GM21423 (cell line): ENCODE results near the gene SPARC.
A peak's percentile ranks its signal among the peaks of the same experiment; 100 is the strongest.
"Not testable (repeated sequence)": the region's sequence is repeated elsewhere in the genome, so short reads cannot be mapped to it uniquely, and the experiment has no call there.

Source experiments
- ATAC-seq: cut with Tn5 transposase; IDR thresholded peaks from one replicate; pipeline ENCODE4 v1.9.1; 2021; ENCODE audit warnings: mild to moderate bottlenecking, moderate library complexity; ENCODE audit not compliant: unreplicated experiment

SPARC gene

GRCh38 chr5:151700820-151701219, 14.1 kb upstream of the SPARC start:
- peak; percentile 49 for ATAC-seq

GRCh38 chr5:151700296-151700695, 13.6 kb upstream of the SPARC start:
- no peak for ATAC-seq

- ATAC-seq: no peak
These were observed 12.6 kb upstream of the SPARC start for GRCh38 chr5:151699071-151699901.

- not testable (repeated sequence) for ATAC-seq
These were observed 11.4 kb upstream of the SPARC start for GRCh38 chr5:151698081-151698480.

GRCh38 chr5:151697452-151697851, 10.7 kb upstream of the SPARC start:
- ATAC-seq: no peak

- ATAC-seq: no peak
These were observed 9.9 kb upstream of the SPARC start for GRCh38 chr5:151696470-151697061.

GRCh38 chr5:151695464-151695863, 8.7 kb upstream of the SPARC start:
- no peak for ATAC-seq

- no peak for ATAC-seq
These were observed 7.3 kb upstream of the SPARC start for GRCh38 chr5:151694035-151694485.

GRCh38 chr5:151692312-151692711, 5.6 kb upstream of the SPARC start:
- no peak for ATAC-seq

- no peak for ATAC-seq
These were observed 5.0 kb upstream of the SPARC start for GRCh38 chr5:151691706-151692105.

GRCh38 chr5:151689591-151689990, 2.9 kb upstream of the SPARC start:
- ATAC-seq: not testable (repeated sequence)

GRCh38 chr5:151688436-151688835, 1.7 kb upstream of the SPARC start:
- ATAC-seq: no peak

GRCh38 chr5:151685749-151686673, 704 bp downstream of the SPARC start:
- ATAC-seq: no peak

GRCh38 chr5:151684690-151685361, 1.9 kb downstream of the SPARC start:
- ATAC-seq: no peak

- no peak for ATAC-seq
These were observed 2.6 kb downstream of the SPARC start for GRCh38 chr5:151683986-151684588.

GRCh38 chr5:151683444-151683843, 3.3 kb downstream of the SPARC start:
- no peak for ATAC-seq

GRCh38 chr5:151682751-151683331, 3.9 kb downstream of the SPARC start:
- ATAC-seq: no peak

GRCh38 chr5:151682240-151682639, 4.5 kb downstream of the SPARC start:
- ATAC-seq: no peak

- ATAC-seq: no peak
These were observed 5.7 kb downstream of the SPARC start for GRCh38 chr5:151680944-151681427.

GRCh38 chr5:151680156-151680505, 6.6 kb downstream of the SPARC start:
- ATAC-seq: not testable (repeated sequence)
